ENCODE results near the gene DENND4B. TPM values are rescaled to one million over a fixed set of nuclear protein-coding genes. Genes with fewer than 3 reads are reported as not detected.

The DENND4B gene
- total and polyA plus RNA-seq, 9 of the 15 experiments (the other 6 are each of a cell fraction or from before 2014, with no cell fraction given): 9.5 to 80.5 (median 23.1) TPM

DNA sequence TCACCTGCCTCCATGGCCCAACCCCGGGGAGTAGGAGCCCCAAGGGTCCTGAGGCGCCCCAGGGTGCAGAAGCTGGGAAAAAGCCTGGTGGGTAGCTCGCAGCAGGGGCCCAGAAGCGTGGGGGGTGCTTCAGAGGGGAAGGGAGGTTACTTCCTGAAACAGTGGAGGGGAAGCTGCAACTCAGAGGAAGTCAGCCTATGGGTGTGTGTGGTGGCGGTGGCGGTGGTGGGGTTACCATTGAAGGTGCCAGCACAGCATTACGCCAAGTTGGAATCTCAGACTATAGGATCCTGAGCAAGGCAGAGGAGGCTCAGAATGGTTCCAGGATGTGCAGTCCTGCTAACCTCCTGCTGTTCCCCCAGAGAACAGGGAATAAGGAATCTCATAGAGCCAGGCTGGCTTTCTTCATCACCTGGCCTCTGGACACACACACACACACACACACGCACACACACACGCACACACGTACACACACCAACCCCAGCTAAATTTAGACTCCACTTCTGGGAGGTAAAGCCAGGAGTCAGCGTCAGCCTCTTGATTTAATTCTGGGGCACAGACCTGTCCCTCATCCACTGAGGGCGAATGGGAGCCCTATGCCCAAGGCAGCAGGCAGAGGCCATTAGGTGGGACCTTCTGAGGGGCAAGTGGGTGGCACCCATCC is 1.3 kb downstream of the DENND4B start (continued):
- TF ChIP-seq, protein P1, sequence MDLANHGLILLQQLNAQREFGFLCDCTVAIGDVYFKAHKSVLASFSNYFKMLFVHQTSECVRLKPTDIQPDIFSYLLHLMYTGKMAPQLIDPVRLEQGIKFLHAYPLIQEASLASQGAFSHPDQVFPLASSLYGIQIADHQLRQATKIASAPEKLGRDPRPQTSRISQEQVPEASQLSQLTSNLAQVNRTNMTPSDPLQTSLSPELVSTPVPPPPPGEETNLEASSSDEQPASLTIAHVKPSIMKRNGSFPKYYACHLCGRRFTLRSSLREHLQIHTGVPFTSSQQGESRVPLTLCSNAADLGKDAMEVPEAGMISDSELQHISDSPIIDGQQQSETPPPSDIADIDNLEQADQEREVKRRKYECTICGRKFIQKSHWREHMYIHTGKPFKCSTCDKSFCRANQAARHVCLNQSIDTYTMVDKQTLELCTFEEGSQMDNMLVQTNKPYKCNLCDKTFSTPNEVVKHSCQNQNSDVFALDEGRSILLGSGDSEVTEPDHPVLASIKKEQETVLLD (IDR thresholded peaks at IDR 0.05): 0 out of 2 replicates have a peak, but pooled peaks have one; percentile 28

DNA sequence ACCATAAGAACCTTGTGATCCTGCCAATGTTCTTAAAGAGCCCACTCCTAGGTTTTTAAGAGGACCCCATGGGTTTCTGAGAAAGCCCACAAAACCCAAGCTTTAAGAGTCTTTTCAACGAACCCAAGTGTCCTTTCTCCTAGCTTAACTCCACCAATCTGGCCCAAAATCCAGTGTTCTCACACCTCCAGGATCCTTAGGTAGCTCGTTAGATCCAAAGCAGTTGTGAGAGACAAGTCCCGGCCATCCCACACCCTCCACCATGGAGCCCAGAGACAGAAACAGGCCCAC is 1.7 kb downstream of the DENND4B start:
- 4% methylated on average over 3 of the region's 3 CpGs for WGBS (ENCODE audit: insufficient coverage, low coverage, missing lambda C conversion rate)
- CTCF ChIA-PET (ENCODE audit: low intra/inter-chr PET ratio): no interaction called here
- Histone ChIP-seq H3K27me3 (ENCODE audit: control insufficient read depth in 2 of 2, insufficient read depth in 2 of 2, low read length in 2 of 2) (no peaks in the 10 kb centered on the region), H3K9me3 (replicated peaks; ENCODE audit: control insufficient read depth, insufficient read depth, low read depth, low read length) (no peaks in the 10 kb centered on the region), H3K79me2 (ENCODE audit: control insufficient read depth, insufficient read depth, low read length) (peaks cover 29% of the 10 kb centered on the region), H3K4me2 (ENCODE audit: insufficient read depth, low read length) (peak overlapping the region; percentile 98), H3K27ac (ENCODE audit: extremely low read depth, low read depth, low read length) (peak overlapping the region; percentile 85), H3K9me1 (ENCODE audit: control insufficient read depth, insufficient read depth, low read length) (no peaks in the 10 kb centered on the region), H4K20me1 (replicated peaks; ENCODE audit: control insufficient read depth, insufficient read depth, low read length) (no peaks in the 10 kb centered on the region), H3K4me1 (replicated peaks in 1 of 2; ENCODE audit: control insufficient read depth in 2 of 2, insufficient read depth in 2 of 2, low read length in 2 of 2) (peaks cover 12 to 32% of the 10 kb centered on the region in 2 experiments; a peak in 4 of 5 replicates), H2AFZ (ENCODE audit: low read depth, low read length) (peak overlapping the region; percentile 61; the same call in 1 of the 2 replicates), H3K36me3 (ENCODE audit: control insufficient read depth, insufficient read depth, low read length) (peaks cover 70% of the 10 kb centered on the region), H3K4me3 (peak overlapping the region; percentile 99), H3K9ac (ENCODE audit: insufficient read depth in 1 of 2, low read depth in 2 of 2, low read length in 2 of 2) (peak overlapping the region; percentile 88 to 99)
- BruUV-seq (replicated peaks): no TSS peak
- FAIRE-seq (no peak), DNase-seq (ENCODE audit: extremely low read depth in 1 of 4, low spot score in 3 of 4) (no peak), ATAC-seq (no peak)
- intact Hi-C loops (cut with micrococcal nuclease): loop anchor here (5.0 kb wide), 1 partner anchor 43 kb away; the partner anchor contains the start of gene RAB13
- in situ Hi-C loops (cut with MboI): no loop called here
- POLR2A ChIA-PET: interaction anchor here (0.6 to 5.5 kb wide), 13 partner anchors 10 to 273 kb away, joined by 3 to 39 read pairs (median 4); partner anchors contain the start of genes CREB3L4, CRTC2, GATAD2B and JTB
- TF ChIP-seq MEIS2 (IDR thresholded peaks at IDR 0.05; ENCODE audit: partially characterized antibody) (no peak), PML (IDR thresholded peaks at IDR 0.05; ENCODE audit: low read length) (0 out of 2 replicates have a peak, but pooled peaks have one; percentile 2), CBFA2T3 (IDR thresholded peaks at IDR 0.05) (no peak), ETV5 (CRISPR knock-in tag; IDR thresholded peaks at IDR 0.05; ENCODE audit: low read depth) (no peak), DMBX1 (CRISPR knock-in tag; IDR thresholded peaks at IDR 0.05; ENCODE audit: borderline replicate concordance) (no peak), CSDE1 (IDR thresholded peaks at IDR 0.05) (no peak; a peak in 1 of 4 replicates)
- TF ChIP-seq, protein P2, sequence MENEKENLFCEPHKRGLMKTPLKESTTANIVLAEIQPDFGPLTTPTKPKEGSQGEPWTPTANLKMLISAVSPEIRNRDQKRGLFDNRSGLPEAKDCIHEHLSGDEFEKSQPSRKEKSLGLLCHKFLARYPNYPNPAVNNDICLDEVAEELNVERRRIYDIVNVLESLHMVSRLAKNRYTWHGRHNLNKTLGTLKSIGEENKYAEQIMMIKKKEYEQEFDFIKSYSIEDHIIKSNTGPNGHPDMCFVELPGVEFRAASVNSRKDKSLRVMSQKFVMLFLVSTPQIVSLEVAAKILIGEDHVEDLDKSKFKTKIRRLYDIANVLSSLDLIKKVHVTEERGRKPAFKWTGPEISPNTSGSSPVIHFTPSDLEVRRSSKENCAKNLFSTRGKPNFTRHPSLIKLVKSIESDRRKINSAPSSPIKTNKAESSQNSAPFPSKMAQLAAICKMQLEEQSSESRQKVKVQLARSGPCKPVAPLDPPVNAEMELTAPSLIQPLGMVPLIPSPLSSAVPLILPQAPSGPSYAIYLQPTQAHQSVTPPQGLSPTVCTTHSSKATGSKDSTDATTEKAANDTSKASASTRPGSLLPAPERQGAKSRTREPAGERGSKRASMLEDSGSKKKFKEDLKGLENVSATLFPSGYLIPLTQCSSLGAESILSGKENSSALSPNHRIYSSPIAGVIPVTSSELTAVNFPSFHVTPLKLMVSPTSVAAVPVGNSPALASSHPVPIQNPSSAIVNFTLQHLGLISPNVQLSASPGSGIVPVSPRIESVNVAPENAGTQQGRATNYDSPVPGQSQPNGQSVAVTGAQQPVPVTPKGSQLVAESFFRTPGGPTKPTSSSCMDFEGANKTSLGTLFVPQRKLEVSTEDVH (IDR thresholded peaks at IDR 0.05; ENCODE audit: low read depth, partially characterized antibody): peak; percentile 14
- TF ChIP-seq, protein P3, sequence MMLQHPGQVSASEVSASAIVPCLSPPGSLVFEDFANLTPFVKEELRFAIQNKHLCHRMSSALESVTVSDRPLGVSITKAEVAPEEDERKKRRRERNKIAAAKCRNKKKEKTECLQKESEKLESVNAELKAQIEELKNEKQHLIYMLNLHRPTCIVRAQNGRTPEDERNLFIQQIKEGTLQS (IDR thresholded peaks at IDR 0.05): no peak
- TF ChIP-seq, protein P3 (CRISPR knock-in tag; conservative IDR thresholded peaks at IDR 0.05): 0 out of 2 replicates have a peak, but pooled peaks have one; percentile 42
- TF ChIP-seq, protein P4, sequence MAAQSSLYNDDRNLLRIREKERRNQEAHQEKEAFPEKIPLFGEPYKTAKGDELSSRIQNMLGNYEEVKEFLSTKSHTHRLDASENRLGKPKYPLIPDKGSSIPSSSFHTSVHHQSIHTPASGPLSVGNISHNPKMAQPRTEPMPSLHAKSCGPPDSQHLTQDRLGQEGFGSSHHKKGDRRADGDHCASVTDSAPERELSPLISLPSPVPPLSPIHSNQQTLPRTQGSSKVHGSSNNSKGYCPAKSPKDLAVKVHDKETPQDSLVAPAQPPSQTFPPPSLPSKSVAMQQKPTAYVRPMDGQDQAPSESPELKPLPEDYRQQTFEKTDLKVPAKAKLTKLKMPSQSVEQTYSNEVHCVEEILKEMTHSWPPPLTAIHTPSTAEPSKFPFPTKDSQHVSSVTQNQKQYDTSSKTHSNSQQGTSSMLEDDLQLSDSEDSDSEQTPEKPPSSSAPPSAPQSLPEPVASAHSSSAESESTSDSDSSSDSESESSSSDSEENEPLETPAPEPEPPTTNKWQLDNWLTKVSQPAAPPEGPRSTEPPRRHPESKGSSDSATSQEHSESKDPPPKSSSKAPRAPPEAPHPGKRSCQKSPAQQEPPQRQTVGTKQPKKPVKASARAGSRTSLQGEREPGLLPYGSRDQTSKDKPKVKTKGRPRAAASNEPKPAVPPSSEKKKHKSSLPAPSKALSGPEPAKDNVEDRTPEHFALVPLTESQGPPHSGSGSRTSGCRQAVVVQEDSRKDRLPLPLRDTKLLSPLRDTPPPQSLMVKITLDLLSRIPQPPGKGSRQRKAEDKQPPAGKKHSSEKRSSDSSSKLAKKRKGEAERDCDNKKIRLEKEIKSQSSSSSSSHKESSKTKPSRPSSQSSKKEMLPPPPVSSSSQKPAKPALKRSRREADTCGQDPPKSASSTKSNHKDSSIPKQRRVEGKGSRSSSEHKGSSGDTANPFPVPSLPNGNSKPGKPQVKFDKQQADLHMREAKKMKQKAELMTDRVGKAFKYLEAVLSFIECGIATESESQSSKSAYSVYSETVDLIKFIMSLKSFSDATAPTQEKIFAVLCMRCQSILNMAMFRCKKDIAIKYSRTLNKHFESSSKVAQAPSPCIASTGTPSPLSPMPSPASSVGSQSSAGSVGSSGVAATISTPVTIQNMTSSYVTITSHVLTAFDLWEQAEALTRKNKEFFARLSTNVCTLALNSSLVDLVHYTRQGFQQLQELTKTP (IDR thresholded peaks at IDR 0.05; ENCODE audit: low read depth in 1 of 2, partially characterized antibody in 2 of 2): no peak

All from K562 (cell line).